Renal pelvis (tissue), 12 donors: Measurements from ENCODE around the gene COL9A2. TPM values are rescaled to one million over a fixed set of nuclear protein-coding genes. Genes with fewer than 3 reads are reported as not detected.
"Not testable (repeated sequence)": the region's sequence is repeated elsewhere in the genome, so short reads cannot be mapped to it uniquely, and the experiment has no call there.

Experiments
- DNase-seq: peaks from one replicate; pipeline ENCODE4 v3.0.0-alpha.2; 2013
- long read RNA-seq, 16 experiments: transcript quantifications; one replicate each; lab custom pipeline, GENCODE V29; 2026
- polyA plus RNA-seq, 3 donors: library from polyadenylated mRNA; unstranded; fragments of 120-200 nt; gene quantifications; one replicate each; pipeline ENCODE4 v1.2.1, GENCODE V29; 2013; ENCODE audit not compliant: insufficient read length in 3 of 3

Gene COL9A2
- polyA plus RNA-seq: 10 to 100 TPM; 19.4 to 32.6 (median 31.3) TPM
- long read RNA-seq, donor 1: 0 reads
- long read RNA-seq, donor 2, transcript COL9A2-202 (32 exons, 2,862 nt): major isoform, 5 of 5 reads
- long read RNA-seq, donor 2, partial matches to known transcripts: 0 of 5 reads
- long read RNA-seq, donor 2, other reads (novel, unspliced or antisense): 0 of 5 reads
- long read RNA-seq, donor 3, partial matches to known transcripts: 0 of 4 reads
- long read RNA-seq, donor 3, other reads (novel, unspliced or antisense): 0 of 4 reads
- long read RNA-seq, donor 4, partial matches to known transcripts: 0 of 1 reads
- long read RNA-seq, donor 4, other reads (novel, unspliced or antisense): 0 of 1 reads
- long read RNA-seq, donor 5: 0 reads
- long read RNA-seq, donor 6, partial matches to known transcripts: 0 of 1 reads
- long read RNA-seq, donor 6, other reads (novel, unspliced or antisense): 0 of 1 reads
- long read RNA-seq, donor 7, partial matches to known transcripts: 0 of 2 reads
- long read RNA-seq, donor 7, other reads (novel, unspliced or antisense): 0 of 2 reads
- long read RNA-seq, donor 8: 0 reads
- long read RNA-seq, donor 9, partial matches to known transcripts: 0 of 1 reads
- long read RNA-seq, donor 9, other reads (novel, unspliced or antisense): 0 of 1 reads
- long read RNA-seq, donor 10, partial matches to known transcripts: 0 of 2 reads
- long read RNA-seq, donor 10, other reads (novel, unspliced or antisense): 0 of 2 reads
- long read RNA-seq, donor 11, partial matches to known transcripts: 0 of 3 reads
- long read RNA-seq, donor 11, other reads (novel, unspliced or antisense): 0 of 3 reads
- long read RNA-seq, donor 12, transcript COL9A2-202 (32 exons, 2,862 nt): major isoform, 8 of 22 reads
- long read RNA-seq, donor 12, partial matches to known transcripts: 14 of 22 reads
- long read RNA-seq, donor 12, other reads (novel, unspliced or antisense): 0 of 22 reads
- long read RNA-seq, donor 13: 0 reads
- long read RNA-seq, donor 14: 0 reads
- long read RNA-seq, donor 15, partial matches to known transcripts: 5 of 8 reads
- long read RNA-seq, donor 15, other reads (novel, unspliced or antisense): 0 of 8 reads
- long read RNA-seq, donor 16, partial matches to known transcripts: 0 of 3 reads
- long read RNA-seq, donor 16, other reads (novel, unspliced or antisense): 0 of 3 reads

DNA sequence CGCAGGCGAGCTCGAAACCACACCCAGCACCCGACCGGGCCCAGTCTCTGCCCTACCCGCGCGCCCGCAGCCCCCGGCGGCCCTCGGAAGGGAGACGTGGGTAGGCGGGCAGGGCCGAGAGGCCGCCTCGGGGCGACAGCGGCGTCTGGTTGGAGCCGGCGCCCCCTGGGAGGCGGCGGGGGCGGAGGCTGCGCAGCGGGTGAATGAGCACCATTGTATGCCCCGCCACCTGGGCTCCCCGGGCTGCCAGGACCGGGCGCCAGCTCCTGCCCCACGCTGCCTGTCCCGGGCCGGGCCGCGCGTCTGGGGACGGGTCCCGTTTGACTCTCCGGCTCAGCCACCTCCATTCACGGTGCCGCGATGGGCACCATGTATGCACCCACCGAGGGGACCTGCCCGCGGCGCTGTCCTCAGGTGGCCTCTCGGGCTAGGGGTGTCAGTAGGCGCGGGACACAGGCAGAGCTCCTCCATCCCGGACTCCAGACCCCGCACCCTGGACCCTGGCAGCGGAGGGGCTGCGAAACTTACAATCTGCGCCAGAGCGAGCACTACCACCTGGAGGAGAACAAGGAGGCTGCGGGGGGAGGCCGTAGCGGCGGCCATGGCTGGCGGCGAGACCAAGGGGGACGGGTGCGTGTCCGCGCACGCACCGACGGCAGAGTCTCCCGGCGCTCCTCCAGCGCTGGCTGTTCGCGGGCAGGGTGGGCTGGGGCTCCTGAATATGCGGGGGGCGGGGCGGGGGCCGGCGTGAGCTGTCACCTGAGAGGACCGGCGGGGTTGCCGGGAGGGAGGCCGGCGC, at the start of gene COL9A2:
Gene COL9A2 (minus strand): TSS at position 692 of the 799 bp plus-strand sequence. CDS start 89 bp downstream, at position 603.
- DNase-seq: peak; percentile 43

DNA sequence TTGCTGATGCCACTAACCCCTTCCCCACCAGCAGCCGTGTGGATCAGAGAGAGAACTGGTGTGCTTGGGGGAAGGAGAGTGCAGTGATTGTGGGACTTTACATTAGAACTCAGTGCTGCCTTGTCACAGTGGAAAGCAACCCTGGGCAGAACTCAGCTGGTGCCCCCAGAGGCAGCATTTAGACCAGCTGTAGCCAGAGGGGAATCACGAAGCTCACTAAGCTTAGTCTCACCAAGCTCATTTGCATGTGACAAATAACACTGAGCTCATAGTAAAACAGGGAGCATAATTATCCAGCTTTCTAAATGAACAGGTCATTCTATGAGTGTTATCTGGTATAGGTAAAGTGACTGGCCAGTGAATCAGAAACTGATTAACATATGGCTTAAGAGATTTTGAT, 46.6 kb upstream of the COL9A2 start:
- no peak for DNase-seq

DNA sequence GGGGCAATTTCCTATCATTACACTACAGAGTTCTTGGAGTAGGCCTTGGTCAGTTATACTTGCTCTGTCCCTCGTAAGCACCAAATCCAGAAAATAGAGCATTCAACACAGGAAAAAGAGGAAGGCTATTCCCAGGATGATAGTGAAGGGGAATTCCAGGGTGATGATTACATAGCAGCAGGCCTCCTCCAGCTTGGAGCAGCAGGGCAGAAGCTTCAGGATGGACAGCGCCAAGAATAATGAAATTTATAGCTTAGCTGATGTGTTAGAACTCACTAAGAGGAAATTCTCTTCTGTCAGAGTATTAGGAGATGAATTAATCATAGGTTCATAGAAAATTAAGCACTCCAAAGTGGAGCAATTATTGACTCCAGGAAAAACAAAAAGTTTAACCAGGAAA, 45.6 kb upstream of the COL9A2 start:
- no peak for DNase-seq

DNA sequence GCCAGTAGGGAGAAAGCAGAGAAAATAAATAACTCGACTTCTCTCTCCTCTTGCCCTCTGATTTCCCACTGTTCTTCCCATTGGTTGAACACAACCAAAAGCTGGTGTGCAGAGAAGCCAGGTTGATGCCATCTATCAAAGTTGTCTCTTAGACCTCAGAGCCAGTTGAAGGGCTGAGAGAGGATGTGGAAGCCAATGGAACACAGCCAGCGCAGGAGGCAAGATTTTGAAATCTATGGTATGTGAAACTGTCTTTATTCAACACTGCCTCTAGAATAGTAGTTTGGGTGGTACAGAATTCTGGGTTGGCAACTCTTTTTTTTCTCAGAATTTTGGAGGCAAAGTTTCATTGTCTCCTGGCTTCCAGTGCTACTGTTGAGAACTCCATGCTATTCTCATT, 45.1 kb upstream of the COL9A2 start:
- DNase-seq: no peak

DNA sequence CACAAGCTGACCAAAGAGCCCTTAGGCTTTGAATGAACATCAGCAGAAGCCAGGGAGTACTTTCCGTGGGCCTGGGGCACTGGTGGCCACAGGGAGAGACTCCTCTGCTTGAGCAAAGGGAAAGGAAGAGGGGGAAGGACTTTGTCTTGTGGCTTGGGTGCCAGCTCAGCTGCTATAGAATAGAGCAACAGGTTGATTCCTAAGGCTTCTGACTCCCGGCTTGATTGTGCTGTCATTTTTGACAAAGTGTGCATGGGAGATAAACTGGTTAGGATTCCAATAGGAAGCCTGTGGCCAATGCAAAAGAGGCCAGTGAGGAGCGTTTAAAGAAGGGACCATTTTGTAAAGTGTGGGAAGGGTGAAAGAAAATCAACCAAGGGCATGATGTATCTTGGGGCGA, 44.6 kb upstream of the COL9A2 start:
- DNase-seq: no peak

DNA sequence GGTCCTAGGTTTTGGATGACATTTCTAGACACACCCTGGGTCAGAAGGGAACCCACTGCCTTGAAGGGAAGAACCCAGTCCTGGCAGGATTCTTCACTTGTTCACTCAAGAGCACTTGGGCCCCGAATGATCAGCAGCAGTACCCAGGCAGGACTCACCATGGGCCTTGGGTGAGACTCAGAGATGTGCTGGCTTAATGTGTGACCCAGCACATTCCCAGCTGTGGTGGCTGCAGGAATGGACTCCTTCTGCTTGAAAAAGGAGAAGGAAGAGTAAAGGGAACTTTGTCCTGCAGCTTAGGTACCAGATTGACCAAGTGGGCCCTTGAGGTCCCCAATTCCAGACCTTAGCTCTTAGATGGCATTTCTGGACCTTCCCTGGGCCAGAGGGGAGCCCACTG, 44.1 kb upstream of the COL9A2 start:
- no peak for DNase-seq

DNA sequence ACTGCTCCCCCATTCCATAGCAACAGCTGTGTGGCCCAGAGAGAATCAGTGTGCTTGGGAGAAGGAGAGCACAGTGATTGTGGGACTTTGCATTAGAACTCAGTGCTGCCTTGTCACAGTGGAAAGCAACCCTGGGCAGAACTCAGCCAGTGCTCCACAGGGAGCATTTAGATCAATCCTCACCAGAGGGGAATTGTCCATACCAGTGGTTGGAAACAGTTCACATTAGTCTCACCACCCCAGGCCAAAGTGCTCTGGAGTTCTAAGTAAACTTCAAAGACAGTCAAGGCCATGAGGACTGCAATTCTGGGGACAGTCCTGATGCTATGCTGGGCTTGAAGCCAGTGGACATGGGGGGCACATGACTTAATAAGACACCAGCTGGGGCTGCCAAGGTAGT, 43.5 kb upstream of the COL9A2 start:
- no peak for DNase-seq

DNA sequence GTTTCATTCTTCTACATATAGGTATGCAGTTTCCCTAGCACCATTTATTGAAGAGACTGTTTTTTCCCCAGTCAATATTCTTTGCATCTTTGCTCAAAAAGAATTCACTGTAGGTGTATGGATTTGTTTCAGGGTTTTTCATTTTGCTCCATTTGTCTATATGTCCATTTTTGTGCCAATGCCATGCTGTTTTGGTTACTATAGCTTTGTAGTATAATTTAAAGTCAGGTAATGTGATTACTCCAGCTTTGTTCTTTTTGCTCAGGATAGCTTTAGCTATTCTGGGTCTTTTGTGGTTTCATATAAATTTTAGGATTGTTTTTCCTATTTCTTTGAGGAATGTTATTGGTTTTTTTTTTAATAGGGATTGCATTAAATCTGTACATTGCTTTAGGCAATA, 40.5 kb upstream of the COL9A2 start:
- no peak for DNase-seq

DNA sequence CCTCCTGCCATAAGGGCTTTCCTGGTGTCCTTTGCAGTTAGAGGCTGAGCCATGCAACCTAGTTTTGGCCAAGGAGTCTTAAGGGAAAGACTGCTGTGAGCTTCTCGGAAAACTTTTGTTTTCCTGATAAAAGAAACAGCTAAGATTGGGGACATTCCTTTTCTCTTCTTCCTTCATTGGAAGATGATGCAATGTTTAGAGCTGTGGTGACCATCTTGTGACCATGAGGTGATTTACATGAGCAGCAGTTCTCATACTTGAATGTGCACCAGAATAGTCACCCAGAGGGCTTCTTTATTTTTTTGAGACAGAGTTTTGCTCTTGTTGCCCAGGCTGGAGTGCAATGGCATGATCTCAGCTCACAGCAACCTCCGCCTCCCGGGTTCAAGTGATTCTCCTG, 36.0 kb upstream of the COL9A2 start:
- no peak for DNase-seq

DNA sequence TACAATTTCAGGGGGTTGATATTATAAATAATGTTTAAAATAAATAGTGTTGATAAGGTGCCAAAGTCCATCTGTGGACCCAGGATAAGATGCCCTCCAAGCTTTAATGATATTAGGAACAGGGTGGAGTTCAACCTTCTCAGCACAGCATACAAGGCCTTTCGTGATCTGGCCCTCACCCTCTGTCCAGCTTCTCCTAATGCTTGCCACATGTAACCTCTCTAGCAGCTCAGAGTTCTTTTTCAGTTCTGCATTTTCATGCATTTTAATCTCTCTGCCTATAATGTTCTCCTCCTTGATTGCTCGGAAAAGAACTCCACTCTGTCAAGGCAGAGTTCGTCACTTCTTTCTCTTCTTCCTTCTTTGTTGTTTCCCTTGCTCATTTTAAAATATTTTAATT, 35.0 kb upstream of the COL9A2 start:
- DNase-seq: no peak

DNA sequence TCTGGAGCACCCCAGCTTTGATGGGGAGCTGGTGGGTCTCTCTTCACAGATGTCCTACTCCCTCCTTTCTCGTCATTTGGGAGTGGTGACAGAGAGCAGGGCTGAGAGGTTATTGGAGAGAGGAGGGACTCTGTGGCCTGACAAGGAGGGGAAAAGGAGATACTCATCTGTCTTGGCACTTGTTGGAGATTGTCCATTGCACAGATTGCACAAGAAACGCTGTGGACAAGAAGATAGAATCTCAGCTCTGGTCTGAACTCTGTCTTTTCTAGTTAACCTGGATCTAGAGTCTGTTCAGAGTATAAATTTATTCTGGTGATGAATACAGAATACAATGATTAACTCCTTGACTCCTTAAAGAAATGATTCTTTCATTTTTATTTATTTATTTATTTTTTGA, 34.0 kb upstream of the COL9A2 start:
- DNase-seq: no peak

DNA sequence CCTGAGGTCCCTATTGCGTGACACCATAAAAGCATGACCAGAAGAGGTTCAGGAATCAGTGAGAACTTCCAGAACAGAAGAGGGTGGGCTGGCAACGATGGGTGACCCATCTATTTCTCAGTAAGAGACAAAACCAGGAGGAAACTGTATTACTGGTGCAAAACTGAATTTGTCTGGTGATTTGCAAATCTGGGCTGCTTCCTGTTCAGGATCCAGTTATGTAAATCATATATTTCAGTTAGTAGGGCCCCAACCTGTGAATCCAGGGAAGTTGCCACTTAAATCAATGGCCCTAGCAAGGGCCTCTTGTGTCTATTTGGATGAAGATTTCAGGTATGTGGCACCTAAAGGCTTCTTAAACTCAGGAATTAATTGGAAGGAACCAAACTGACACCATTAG, 33.3 kb upstream of the COL9A2 start:
- DNase-seq: no peak

DNA sequence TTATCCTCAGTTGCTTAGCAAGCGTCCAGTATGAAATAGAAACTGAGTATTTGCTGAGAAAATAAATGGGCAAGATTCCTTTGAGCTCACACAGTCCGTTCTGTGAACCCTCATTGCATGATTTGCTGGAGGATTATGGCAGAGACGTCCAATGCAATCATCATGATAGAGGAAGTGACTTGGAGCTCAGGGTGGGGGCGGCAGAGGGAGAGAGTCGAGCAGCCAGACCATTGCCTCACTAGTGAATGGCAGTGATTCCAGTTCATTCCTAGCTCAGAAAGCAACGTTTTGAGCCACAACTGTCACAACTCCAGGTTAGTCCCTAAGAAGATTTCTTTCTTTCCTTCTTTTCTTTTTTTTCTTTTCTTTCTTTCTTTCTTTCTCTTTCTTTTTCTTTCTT, 27.5 kb upstream of the COL9A2 start:
- DNase-seq: no peak

DNA sequence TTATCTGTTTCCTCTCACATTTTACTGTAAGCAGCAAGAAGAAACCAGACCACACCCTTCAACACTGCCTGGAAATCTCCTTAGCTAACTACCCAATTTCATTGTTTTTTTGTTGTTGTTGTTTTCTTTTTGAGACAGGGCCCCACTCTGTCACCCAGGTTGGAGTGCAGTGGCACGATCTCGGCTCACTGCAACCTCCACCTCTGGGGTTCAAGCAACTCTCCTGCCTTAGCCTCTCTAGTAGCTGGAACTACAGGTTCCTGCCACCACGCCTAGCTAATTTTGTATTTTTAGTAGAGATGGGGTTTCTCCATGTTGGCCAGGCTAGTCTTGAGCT, 25.3 kb upstream of the COL9A2 start:
- not testable (repeated sequence) for DNase-seq

DNA sequence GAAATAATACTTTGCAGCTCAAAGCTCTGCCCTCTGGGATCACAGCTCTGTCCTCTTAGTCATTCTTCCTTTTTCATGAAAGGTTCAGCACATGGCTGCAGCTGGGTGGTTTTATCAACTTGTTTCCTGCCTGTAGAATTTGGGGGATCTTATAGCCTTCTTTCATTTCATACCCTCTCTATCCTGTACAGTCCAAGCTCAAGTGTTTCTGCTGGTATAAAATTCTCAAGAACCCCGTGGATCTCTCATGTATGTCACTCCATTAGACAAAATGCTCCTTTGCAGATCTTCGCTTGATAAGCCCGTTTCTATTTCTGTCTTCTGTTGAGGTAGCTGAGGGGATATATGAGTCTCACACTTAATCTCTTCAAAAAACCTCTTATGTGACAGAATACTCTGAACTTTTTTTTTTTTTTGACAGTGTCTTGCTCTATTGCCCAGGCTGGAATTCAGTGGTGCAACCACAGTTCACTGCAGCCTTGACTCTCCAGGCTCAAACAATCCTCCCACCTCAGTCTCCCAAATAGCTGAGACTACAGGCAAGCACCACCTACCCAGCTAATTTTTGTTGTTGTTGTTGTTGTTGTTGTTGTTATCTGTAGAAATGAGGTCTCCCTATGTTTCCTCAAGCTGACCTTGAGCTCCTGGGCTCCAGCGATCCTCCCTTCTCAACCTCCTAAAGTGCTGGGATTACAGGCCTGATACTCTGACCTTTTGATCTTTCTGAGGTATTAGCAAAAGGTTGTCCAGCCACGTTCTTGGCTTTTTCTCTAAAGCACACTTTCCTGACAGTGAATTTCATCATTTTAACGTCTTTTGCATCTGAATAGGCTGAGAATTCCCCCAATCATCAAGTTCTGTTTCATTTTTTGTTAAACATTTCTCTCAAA, 24.6 kb upstream of the COL9A2 start:
- DNase-seq: no peak

DNA sequence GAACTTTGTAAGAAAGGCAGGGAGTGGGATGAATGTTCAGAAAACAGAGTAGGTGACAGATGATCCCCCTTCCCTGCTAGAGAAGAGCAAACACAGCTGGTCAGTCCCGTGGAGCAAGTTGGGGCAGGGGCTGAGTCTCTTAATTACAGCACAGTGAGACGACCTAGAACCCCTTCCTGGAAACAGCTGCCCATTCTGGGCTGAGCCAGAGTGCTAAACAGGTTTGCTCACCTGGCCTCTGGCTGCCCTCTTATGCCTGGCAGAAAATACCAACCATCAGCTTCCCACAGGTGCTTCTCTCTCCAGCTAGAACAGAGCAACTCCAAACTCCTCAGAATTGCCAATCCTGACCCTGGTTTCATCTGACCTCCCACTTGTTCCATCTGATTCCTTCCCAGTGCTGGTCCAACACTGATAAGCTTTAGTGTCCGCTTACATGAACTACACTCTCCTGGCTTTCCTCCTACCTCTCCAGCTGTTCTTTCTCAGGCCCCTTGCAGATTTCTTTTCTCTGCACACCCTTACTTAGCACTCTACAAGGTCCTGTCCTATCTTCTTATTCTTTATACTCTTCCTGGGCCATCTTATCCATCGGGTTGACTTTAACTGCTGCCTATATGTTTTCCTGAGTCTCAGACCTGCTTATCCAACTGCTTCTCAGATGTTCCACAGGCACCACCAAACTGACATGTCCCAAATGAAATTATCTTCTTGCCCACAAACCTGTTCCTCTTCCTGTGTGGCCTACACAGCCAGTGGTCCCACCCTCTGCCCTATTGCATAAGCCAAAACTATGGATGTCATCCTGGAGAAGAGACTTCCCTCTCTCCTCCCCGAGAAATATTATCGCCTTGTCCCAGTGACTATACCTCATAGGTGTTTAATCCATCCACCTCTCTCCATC, 22.6 kb upstream of the COL9A2 start:
- DNase-seq: no peak

DNA sequence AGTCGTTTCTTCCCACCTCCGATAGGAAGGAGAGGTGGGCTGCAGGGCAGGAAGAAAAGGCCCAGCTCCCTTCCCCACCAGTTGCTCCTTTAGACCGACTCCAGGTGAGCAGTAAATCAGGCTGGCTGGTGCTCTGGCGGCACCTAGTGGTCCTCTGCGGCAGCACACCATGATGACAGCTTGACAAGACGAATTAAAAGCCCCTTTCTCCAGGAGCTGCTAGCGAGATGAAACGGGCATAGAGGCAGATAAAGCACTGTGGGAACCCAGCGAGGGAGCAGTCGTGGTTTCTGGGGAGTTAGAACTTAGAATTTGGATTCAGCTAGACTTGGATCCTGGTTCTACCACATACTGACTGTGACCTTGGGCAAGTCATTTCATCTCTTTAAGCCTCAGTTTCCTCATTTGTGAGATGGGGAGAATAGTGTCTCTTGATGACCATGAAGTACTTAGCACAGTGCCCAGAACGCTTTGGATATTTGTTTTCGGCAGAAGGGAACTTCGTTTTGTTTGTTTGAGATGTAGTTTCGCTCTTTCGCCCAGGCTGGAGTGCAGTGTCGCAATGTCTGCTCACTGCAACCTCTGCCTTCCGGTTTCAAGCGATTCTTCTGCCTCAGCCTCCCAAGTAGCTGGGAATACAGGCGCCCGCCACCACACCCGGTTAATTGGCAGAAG, 21.8 kb upstream of the COL9A2 start:
- peak; percentile 85 for DNase-seq

DNA sequence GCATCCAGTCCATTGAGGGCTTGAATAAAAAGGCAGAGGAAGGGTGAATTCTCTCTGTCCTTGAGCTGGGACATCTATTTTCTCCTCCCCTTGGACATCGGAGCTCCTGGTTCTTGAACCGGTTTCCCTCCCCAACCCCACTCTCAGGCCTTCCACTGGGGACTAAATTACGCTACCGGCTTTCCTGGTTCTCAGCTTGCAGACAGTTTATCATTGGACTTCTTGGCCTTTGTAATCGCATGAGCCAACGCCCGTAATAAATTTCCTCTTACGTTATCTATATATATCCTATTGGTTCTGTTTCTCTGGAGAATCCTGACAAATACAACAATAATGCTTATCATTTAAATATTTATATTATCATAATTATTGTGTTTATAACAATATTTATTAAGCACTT, 20.4 kb upstream of the COL9A2 start:
- DNase-seq: no peak

DNA sequence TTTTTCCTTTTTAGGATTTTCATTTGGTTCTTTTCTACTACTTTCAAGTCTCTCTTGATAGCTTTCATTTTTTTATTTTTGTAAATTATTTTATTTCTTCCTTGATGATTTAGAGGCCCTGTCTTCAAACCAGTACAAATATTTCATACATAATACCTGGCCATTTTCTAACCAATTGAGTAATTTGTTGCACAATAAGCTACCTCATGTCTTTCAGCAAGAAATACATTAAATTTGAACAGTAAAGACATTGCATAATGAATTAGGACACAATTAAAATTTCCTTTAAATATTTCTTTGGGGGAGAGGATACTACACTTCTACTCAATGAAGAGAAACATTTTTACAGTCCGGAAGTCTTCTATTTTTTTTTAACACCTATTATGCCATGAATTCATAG, 15.6 kb upstream of the COL9A2 start:
- no peak for DNase-seq
